ENCODE results near the gene NSD1. TPM values are rescaled to one million over a fixed set of nuclear protein-coding genes. Genes with fewer than 3 reads are reported as not detected.

NSD1 gene
- total and polyA plus RNA-seq, 7 experiments from 2014 or later, result 57.0 to 126 (median 114) TPM

DNA sequence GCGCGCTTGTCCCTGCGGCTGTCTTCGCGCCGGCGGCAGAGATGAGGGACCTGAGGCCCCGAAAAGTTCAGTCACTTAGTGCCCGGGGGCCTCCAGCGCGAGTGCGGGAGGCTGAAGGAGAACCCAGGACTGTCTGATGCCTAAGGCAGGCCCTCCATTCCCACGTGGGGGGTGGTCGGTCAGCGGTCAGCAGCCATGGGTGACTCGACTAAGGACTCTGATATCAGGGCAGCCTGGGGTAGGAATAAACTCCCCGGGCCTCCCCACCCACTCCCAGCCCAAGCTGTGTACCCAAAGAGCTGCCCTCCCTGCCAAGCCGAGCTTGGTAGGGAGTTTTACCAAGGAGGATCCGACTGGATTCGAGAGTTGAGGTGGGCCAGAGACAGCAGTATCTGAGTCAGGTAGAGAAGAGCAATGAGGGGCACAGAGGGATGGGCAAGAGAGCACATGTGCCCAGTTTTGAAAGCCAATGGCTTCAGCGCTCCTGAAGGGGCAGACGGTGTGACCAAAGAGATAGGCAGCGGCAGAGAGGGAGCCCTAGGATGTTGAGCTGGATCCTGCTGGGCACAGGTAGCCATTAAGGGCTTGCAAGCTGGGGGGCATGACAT is 46.1 kb upstream of the NSD1 start:
- ATAC-seq (no peak), DNase-seq (no peak)
- peaks cover 10 to 18% (median 11%) of the 10 kb centered on the region in 7 donors for H3K4me1 Mint-ChIP-seq
- ChIA-PET POLR2A (interaction anchor here (1.3 kb wide), 1 partner anchor 28 kb away, joined by 3 read pairs; no protein-coding TSS in a partner anchor), CTCF (interaction anchor here (1.0 to 1.1 kb wide), 2 partner anchors 24 to 26 kb away, joined by 3 read pairs; no protein-coding TSS in a partner anchor)
- H3K9me3 ChIP-seq (ENCODE audit: control insufficient read depth in 2 of 3, low read length in 3 of 3), result no peaks in the 10 kb centered on the region
- H3K27me3 Mint-ChIP-seq, result peaks cover 0 to 42% (median 8%) of the 10 kb centered on the region in 5 donors
- intact Hi-C loops (cut with micrococcal nuclease), result no loop called here
- no peaks in the 10 kb centered on the region for H3K36me3 Mint-ChIP-seq
- no peaks in the 10 kb centered on the region for H3K9me3 Mint-ChIP-seq
- H3K4me1 ChIP-seq (ENCODE audit: control insufficient read depth in 2 of 2, insufficient read depth in 2 of 2, low read length in 2 of 2), result peaks cover 4 to 6% of the 10 kb centered on the region in 2 donors
- no peaks in the 10 kb centered on the region for H3K36me3 ChIP-seq (ENCODE audit: control insufficient read depth in 2 of 3, insufficient read depth in 3 of 3, low read length in 3 of 3)
- no peak overlapping the region for H3K27ac Mint-ChIP-seq
- no peaks in the 10 kb centered on the region for H3K27me3 ChIP-seq (ENCODE audit: control insufficient read depth in 2 of 2, insufficient read depth in 2 of 2, low read length in 2 of 2)
- no peak overlapping the region for H3K27ac ChIP-seq (ENCODE audit: low read depth, low read length)
- H3K4me3 Mint-ChIP-seq, result peak overlapping the region in 8 of 10 donors; percentile 5 to 70 (median 44)
- peak overlapping the region; percentile 30 for H3K4me3 ChIP-seq (ENCODE audit: low read length)

DNA sequence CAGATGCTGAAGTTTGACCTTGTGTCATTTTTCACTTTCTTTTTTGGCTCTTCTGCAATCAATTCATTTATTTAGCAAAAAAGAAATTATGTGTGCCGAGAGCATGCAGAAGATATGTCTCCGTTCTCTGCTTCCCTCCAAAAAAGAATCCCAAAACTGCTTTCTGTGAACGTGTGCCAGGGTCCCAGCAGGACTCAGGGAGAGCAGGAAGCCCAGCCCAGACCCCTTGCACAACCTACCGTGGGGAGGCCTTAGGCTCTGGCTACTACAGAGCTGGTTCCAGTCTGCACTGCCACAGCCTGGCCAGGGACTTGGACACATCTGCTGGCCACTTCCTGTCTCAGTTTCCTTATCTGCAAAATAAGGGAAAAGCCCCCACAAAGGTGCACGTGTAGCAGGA is 44.4 kb upstream of the NSD1 start:
- DNase-seq (no peak), ATAC-seq (no peak)

DNA sequence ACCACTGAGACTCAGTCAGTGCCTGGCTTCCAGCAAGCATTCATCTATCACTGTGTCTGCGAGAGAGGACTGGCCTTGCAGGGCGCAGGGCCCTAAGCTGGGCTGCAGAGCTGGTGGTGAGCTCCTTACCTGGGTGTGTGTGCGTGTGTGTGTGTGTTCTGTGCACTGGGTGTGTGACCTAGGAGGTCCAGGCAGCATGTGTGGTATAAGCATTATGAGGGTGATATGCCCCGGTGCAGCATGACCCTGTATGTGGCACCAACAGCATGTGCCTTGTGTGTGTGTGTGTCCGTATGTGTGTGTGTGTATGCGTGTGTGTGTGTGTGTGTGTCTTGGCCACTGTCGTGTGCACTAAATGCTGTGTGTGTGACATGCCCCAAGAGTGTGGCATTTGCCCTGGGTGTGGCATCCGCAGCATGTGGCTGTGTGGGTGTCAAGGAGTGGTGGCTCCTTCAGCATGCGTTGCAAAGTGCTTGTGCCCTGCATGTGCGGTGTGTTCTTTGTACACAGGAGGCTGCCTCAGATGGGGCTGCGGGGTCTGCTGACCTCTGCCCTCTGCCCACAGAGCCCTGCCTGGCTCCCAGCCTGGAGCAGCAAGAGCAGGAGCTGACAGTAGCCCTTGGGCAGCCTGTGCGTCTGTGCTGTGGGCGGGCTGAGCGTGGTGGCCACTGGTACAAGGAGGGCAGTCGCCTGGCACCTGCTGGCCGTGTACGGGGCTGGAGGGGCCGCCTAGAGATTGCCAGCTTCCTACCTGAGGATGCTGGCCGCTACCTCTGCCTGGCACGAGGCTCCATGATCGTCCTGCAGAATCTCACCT is 43.5 kb upstream of the NSD1 start:
- Histone ChIP-seq H3K4me3 (ENCODE audit: low read length) (no peak overlapping the region), H3K4me1 (ENCODE audit: control insufficient read depth in 2 of 2, insufficient read depth in 2 of 2, low read length in 2 of 2) (peaks cover 4 to 6% of the 10 kb centered on the region in 2 donors), H3K27me3 (ENCODE audit: control insufficient read depth in 2 of 2, insufficient read depth in 2 of 2, low read length in 2 of 2) (no peaks in the 10 kb centered on the region), H3K36me3 (ENCODE audit: control insufficient read depth in 2 of 3, insufficient read depth in 3 of 3, low read length in 3 of 3) (no peaks in the 10 kb centered on the region), H3K9me3 (ENCODE audit: control insufficient read depth in 2 of 3, low read length in 3 of 3) (no peaks in the 10 kb centered on the region), H3K27ac (ENCODE audit: low read depth, low read length) (no peak overlapping the region)
- intact Hi-C loops (cut with micrococcal nuclease), result no loop called here
- DNase-seq (no peak), ATAC-seq (no peak)
- Mint-ChIP-seq H3K36me3 (no peaks in the 10 kb centered on the region), H3K9me3 (no peaks in the 10 kb centered on the region), H3K4me3 (no peak overlapping the region), H3K27me3 (peaks cover 0 to 28% (median 8%) of the 10 kb centered on the region in 5 donors), H3K4me1 (peaks cover 10 to 13% (median 11%) of the 10 kb centered on the region in 7 donors), H3K27ac (peak overlapping the region in 1 of 9 donors; percentile 56)
- ChIA-PET POLR2A (no interaction called here), CTCF (no interaction called here)

More for the DNA sequence above, 44.4 kb upstream of the NSD1 start:
- no peak overlapping the region for H3K4me3 ChIP-seq (ENCODE audit: low read length)
- H3K9me3 Mint-ChIP-seq, result no peaks in the 10 kb centered on the region
- H3K36me3 ChIP-seq (ENCODE audit: control insufficient read depth in 2 of 3, insufficient read depth in 3 of 3, low read length in 3 of 3), result no peaks in the 10 kb centered on the region
- POLR2A ChIA-PET, result no interaction called here
- H3K27me3 Mint-ChIP-seq, result peaks cover 0 to 32% (median 8%) of the 10 kb centered on the region in 5 donors
- CTCF ChIA-PET, result no interaction called here
- peak overlapping the region in 2 of 10 donors; percentile 23 to 39 for H3K4me3 Mint-ChIP-seq
- H3K4me1 ChIP-seq (ENCODE audit: control insufficient read depth in 2 of 2, insufficient read depth in 2 of 2, low read length in 2 of 2), result peaks cover 4 to 6% of the 10 kb centered on the region in 2 donors
- no peaks in the 10 kb centered on the region for H3K9me3 ChIP-seq (ENCODE audit: control insufficient read depth in 2 of 3, low read length in 3 of 3)
- intact Hi-C loops (cut with micrococcal nuclease), result no loop called here
- H3K27ac ChIP-seq (ENCODE audit: low read depth, low read length), result no peak overlapping the region
- H3K27ac Mint-ChIP-seq, result no peak overlapping the region
- H3K36me3 Mint-ChIP-seq, result no peaks in the 10 kb centered on the region
- no peaks in the 10 kb centered on the region for H3K27me3 ChIP-seq (ENCODE audit: control insufficient read depth in 2 of 2, insufficient read depth in 2 of 2, low read length in 2 of 2)
- peaks cover 10 to 13% (median 11%) of the 10 kb centered on the region in 7 donors for H3K4me1 Mint-ChIP-seq

DNA sequence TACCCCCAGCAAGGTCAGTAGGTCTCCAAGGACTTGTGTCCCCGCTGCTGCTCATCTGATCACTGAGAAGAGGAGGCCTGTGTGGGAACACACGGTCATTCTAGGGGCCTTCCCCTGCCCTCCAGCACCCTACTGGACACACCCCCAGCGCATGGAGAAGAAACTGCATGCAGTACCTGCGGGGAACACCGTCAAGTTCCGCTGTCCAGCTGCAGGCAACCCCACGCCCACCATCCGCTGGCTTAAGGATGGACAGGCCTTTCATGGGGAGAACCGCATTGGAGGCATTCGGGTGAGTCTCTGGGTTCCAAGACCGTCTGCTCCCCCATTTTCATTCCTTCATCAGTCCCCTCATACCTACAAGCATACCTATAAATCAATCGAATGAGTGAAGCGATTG is 42.8 kb upstream of the NSD1 start:
- CTCF ChIA-PET, result no interaction called here
- Mint-ChIP-seq H3K9me3 (no peaks in the 10 kb centered on the region), H3K36me3 (no peaks in the 10 kb centered on the region), H3K4me3 (no peak overlapping the region), H3K27me3 (peaks cover 0 to 22% (median 8%) of the 10 kb centered on the region in 5 donors), H3K27ac (no peak overlapping the region), H3K4me1 (peaks cover 10 to 13% (median 11%) of the 10 kb centered on the region in 7 donors)
- DNase-seq (no peak), ATAC-seq (no peak)
- H3K9me3 ChIP-seq (ENCODE audit: control insufficient read depth in 2 of 3, low read length in 3 of 3), result no peaks in the 10 kb centered on the region
- H3K27me3 ChIP-seq (ENCODE audit: control insufficient read depth in 2 of 2, insufficient read depth in 2 of 2, low read length in 2 of 2), result no peaks in the 10 kb centered on the region
- intact Hi-C loops (cut with micrococcal nuclease), result no loop called here
- POLR2A ChIA-PET, result no interaction called here
- H3K4me3 ChIP-seq (ENCODE audit: low read length), result no peak overlapping the region
- H3K36me3 ChIP-seq (ENCODE audit: control insufficient read depth in 2 of 3, insufficient read depth in 3 of 3, low read length in 3 of 3), result no peaks in the 10 kb centered on the region
- no peak overlapping the region for H3K27ac ChIP-seq (ENCODE audit: low read depth, low read length)
- peaks cover 4 to 6% of the 10 kb centered on the region in 2 donors for H3K4me1 ChIP-seq (ENCODE audit: control insufficient read depth in 2 of 2, insufficient read depth in 2 of 2, low read length in 2 of 2)

DNA sequence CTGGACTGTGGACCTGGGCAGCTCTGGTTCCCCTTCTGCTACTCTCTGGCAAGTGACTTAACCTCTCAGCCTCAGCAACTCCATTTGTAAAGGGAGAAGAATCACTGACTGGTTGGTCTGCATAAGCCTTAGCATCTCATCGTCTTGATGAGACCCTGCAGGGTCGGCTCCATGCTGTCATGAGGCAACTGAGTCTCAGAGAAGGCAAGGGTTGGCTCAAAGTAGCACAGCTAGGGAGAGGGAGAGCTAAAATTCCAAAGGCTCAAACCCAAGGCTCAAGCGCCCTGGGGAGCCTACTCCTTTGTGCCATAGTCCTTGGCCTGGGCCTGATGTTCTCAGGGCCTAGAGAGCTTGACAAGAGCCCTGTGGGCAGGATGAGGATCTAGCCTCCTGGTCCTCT is 42.3 kb upstream of the NSD1 start:
- Histone ChIP-seq H3K36me3 (ENCODE audit: control insufficient read depth in 2 of 3, insufficient read depth in 3 of 3, low read length in 3 of 3) (no peaks in the 10 kb centered on the region), H3K4me3 (ENCODE audit: low read length) (no peak overlapping the region), H3K27me3 (ENCODE audit: control insufficient read depth in 2 of 2, insufficient read depth in 2 of 2, low read length in 2 of 2) (no peaks in the 10 kb centered on the region), H3K4me1 (ENCODE audit: control insufficient read depth in 2 of 2, insufficient read depth in 2 of 2, low read length in 2 of 2) (peaks cover 4 to 6% of the 10 kb centered on the region in 2 donors), H3K27ac (ENCODE audit: low read depth, low read length) (no peak overlapping the region), H3K9me3 (ENCODE audit: control insufficient read depth in 2 of 3, low read length in 3 of 3) (no peaks in the 10 kb centered on the region)
- H3K36me3 Mint-ChIP-seq, result no peaks in the 10 kb centered on the region
- ATAC-seq (no peak), DNase-seq (no peak)
- no peak overlapping the region for H3K27ac Mint-ChIP-seq
- ChIA-PET CTCF (no interaction called here), POLR2A (no interaction called here)
- H3K4me1 Mint-ChIP-seq, result peaks cover 6 to 8% (median 7%) of the 10 kb centered on the region in 7 donors
- intact Hi-C loops (cut with micrococcal nuclease), result no loop called here
- H3K4me3 Mint-ChIP-seq, result no peak overlapping the region
- peaks cover 0 to 18% (median 8%) of the 10 kb centered on the region in 5 donors for H3K27me3 Mint-ChIP-seq
- H3K9me3 Mint-ChIP-seq, result no peaks in the 10 kb centered on the region

DNA sequence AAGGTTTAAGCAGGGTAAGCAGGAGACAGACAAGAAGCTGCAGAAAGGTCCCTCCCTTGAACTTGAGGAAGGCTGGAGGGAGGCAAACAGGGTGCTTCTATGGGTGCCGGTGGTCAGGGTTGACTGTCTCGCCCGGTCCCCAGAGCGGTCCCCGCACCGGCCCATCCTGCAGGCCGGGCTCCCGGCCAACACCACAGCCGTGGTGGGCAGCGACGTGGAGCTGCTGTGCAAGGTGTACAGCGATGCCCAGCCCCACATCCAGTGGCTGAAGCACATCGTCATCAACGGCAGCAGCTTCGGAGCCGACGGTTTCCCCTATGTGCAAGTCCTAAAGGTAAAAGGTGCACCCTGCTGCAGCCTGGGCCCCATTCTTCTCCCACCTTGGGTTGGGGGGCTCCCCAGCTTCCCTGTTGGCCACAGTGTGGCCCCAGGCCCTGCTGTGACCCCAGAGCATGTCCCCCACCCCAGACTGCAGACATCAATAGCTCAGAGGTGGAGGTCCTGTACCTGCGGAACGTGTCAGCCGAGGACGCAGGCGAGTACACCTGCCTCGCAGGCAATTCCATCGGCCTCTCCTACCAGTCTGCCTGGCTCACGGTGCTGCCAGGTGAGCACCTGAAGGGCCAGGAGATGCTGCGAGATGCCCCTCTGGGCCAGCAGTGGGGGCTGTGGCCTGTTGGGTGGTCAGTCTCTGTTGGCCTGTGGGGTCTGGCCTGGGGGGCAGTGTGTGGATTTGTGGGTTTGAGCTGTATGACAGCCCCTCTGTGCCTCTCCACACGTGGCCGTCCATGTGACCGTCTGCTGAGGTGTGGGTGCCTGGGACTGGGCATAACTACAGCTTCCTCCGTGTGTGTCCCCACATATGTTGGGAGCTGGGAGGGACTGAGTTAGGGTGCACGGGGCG is 41.1 kb upstream of the NSD1 start:
- H3K4me1 Mint-ChIP-seq, result peaks cover 4 to 5% (median 4%) of the 10 kb centered on the region in 7 donors
- H3K4me1 ChIP-seq (ENCODE audit: control insufficient read depth in 2 of 2, insufficient read depth in 2 of 2, low read length in 2 of 2), result peaks cover under 1 to 2% of the 10 kb centered on the region in 2 donors
- no peak overlapping the region for H3K27ac ChIP-seq (ENCODE audit: low read depth, low read length)
- H3K27ac Mint-ChIP-seq, result no peak overlapping the region
- no peaks in the 10 kb centered on the region for H3K27me3 ChIP-seq (ENCODE audit: control insufficient read depth in 2 of 2, insufficient read depth in 2 of 2, low read length in 2 of 2)
- H3K36me3 Mint-ChIP-seq, result no peaks in the 10 kb centered on the region
- H3K36me3 ChIP-seq (ENCODE audit: control insufficient read depth in 2 of 3, insufficient read depth in 3 of 3, low read length in 3 of 3), result no peaks in the 10 kb centered on the region
- H3K9me3 ChIP-seq (ENCODE audit: control insufficient read depth in 2 of 3, low read length in 3 of 3), result no peaks in the 10 kb centered on the region
- ChIA-PET CTCF (no interaction called here), POLR2A (interaction anchor here (0.6 kb wide), 1 partner anchor 353 kb away, joined by 4 read pairs; no protein-coding TSS in a partner anchor)
- peaks cover 0 to 14% (median 7%) of the 10 kb centered on the region in 5 donors for H3K27me3 Mint-ChIP-seq
- H3K9me3 Mint-ChIP-seq, result no peaks in the 10 kb centered on the region
- H3K4me3 ChIP-seq (ENCODE audit: low read length), result no peak overlapping the region
- intact Hi-C loops (cut with micrococcal nuclease), result no loop called here
- H3K4me3 Mint-ChIP-seq, result no peak overlapping the region
- ATAC-seq (no peak), DNase-seq (no peak)

Measured in naive thymus-derived CD4-positive, alpha-beta T cell (primary cell).